Fibroblast of skin of abdomen (primary cell): ENCODE data around the gene RASGRF1.

Source experiments
- DNase-seq: peaks from one replicate; pipeline ENCODE4 v3.0.0-alpha.2; 2013

The RASGRF1 gene

GRCh38 chr15:79101866-79102581 lies 11.4 kb upstream of the RASGRF1 start:
- DNase-seq: no peak

GRCh38 chr15:79099692-79100091 lies 9.1 kb upstream of the RASGRF1 start:
- no peak for DNase-seq

- DNase-seq: no peak
These were observed 4.0 kb upstream of the RASGRF1 start for GRCh38 chr15:79094611-79095021.

GRCh38 chr15:79093352-79093935 lies 2.9 kb upstream of the RASGRF1 start:
- no peak for DNase-seq

- DNase-seq: no peak
These were observed 1.8 kb upstream of the RASGRF1 start for GRCh38 chr15:79092382-79092781.

GRCh38 chr15:79091204-79091867 lies 756 bp upstream of the RASGRF1 start:
- DNase-seq: no peak

GRCh38 chr15:79089890-79090486 lies 592 bp downstream of the RASGRF1 start:
- DNase-seq: no peak

- DNase-seq: no peak
These were observed 1.2 kb downstream of the RASGRF1 start for GRCh38 chr15:79089331-79089889.

GRCh38 chr15:79088426-79089205 lies 2.0 kb downstream of the RASGRF1 start:
- DNase-seq: no peak

- DNase-seq: no peak
These were observed 3.8 kb downstream of the RASGRF1 start for GRCh38 chr15:79086814-79087213.

GRCh38 chr15:79084308-79084968 lies 6.1 kb downstream of the RASGRF1 start:
- DNase-seq: no peak

GRCh38 chr15:79083154-79083553 lies 7.4 kb downstream of the RASGRF1 start:
- DNase-seq: no peak

GRCh38 chr15:79082363-79083070 lies 8.1 kb downstream of the RASGRF1 start:
- no peak for DNase-seq

- DNase-seq: no peak
These were observed 11.7 kb downstream of the RASGRF1 start for GRCh38 chr15:79078763-79079410.

GRCh38 chr15:79078003-79078402 lies 12.6 kb downstream of the RASGRF1 start:
- DNase-seq: no peak

- DNase-seq: no peak
These were observed 13.9 kb downstream of the RASGRF1 start for GRCh38 chr15:79076661-79077060.

- no peak for DNase-seq
These were observed 15.3 kb downstream of the RASGRF1 start for GRCh38 chr15:79075256-79075655.

GRCh38 chr15:79073336-79073735 lies 17.2 kb downstream of the RASGRF1 start:
- no peak for DNase-seq

- no peak for DNase-seq
These were observed 18.7 kb downstream of the RASGRF1 start for GRCh38 chr15:79071901-79072300.

- no peak for DNase-seq
These were observed 21.8 kb downstream of the RASGRF1 start for GRCh38 chr15:79068790-79069189.

- DNase-seq: no peak
These were observed 22.6 kb downstream of the RASGRF1 start for GRCh38 chr15:79067969-79068368.
